Measurements from ENCODE around the gene TMEM183A. TPM values are rescaled to one million over a fixed set of nuclear protein-coding genes. Genes with fewer than 3 reads are reported as not detected.

TMEM183A gene
- total and polyA plus RNA-seq, 9 of the 15 experiments (the other 6 are each of a cell fraction or from before 2014, with no cell fraction given): 23.4 to 190 (median 124) TPM

GRCh38 chr1:203006948-203007871, at the start of gene TMEM183A (continued):
- TF ChIP-seq MGA (IDR thresholded peaks at IDR 0.05) (peak; percentile 94), GTF2B (IDR thresholded peaks at IDR 0.05; ENCODE audit: extremely low read depth, insufficient read length) (no peak), NR1H2 (CRISPR knock-in tag; IDR thresholded peaks at IDR 0.05) (peak; percentile 80; the same call in 1 of the 2 replicates), RFX7 (CRISPR knock-in tag; IDR thresholded peaks at IDR 0.05) (no peak), ZNF408 (CRISPR knock-in tag; IDR thresholded peaks at IDR 0.05; ENCODE audit: low read depth) (no peak), ZNF24 (IDR thresholded peaks at IDR 0.05) (no peak; the same call in 1 of the 2 replicates), CSDE1 (IDR thresholded peaks at IDR 0.05) (peak in 1 of 2 experiments; percentile 84; a peak in 1 of 4 replicates), ZNF239 (CRISPR knock-in tag; IDR thresholded peaks at IDR 0.05) (no peak), MAX (CRISPR knock-in tag; IDR thresholded peaks at IDR 0.05) (peak; percentile 88), ZC3H4 (CRISPR knock-in tag; IDR thresholded peaks at IDR 0.05; ENCODE audit: borderline replicate concordance) (0 out of 2 replicates have a peak, but pooled peaks have one; percentile 86), NFE2 (IDR thresholded peaks at IDR 0.05; ENCODE audit: low read depth) (0 out of 2 replicates have a peak, but pooled peaks have one; percentile 13), CLOCK (CRISPR knock-in tag; IDR thresholded peaks at IDR 0.05; ENCODE audit: borderline replicate concordance) (no peak)
